GM19240 (cell line): ENCODE measurements around the gene HMX1.
A peak's percentile ranks its signal among the peaks of the same experiment; 100 is the strongest.

Experiments
- DNase-seq: peaks from one replicate; pipeline ENCODE4 v3.0.0; 2011; ENCODE audit warnings: low spot score; ENCODE audit not compliant: insufficient read length

Gene HMX1

DNA sequence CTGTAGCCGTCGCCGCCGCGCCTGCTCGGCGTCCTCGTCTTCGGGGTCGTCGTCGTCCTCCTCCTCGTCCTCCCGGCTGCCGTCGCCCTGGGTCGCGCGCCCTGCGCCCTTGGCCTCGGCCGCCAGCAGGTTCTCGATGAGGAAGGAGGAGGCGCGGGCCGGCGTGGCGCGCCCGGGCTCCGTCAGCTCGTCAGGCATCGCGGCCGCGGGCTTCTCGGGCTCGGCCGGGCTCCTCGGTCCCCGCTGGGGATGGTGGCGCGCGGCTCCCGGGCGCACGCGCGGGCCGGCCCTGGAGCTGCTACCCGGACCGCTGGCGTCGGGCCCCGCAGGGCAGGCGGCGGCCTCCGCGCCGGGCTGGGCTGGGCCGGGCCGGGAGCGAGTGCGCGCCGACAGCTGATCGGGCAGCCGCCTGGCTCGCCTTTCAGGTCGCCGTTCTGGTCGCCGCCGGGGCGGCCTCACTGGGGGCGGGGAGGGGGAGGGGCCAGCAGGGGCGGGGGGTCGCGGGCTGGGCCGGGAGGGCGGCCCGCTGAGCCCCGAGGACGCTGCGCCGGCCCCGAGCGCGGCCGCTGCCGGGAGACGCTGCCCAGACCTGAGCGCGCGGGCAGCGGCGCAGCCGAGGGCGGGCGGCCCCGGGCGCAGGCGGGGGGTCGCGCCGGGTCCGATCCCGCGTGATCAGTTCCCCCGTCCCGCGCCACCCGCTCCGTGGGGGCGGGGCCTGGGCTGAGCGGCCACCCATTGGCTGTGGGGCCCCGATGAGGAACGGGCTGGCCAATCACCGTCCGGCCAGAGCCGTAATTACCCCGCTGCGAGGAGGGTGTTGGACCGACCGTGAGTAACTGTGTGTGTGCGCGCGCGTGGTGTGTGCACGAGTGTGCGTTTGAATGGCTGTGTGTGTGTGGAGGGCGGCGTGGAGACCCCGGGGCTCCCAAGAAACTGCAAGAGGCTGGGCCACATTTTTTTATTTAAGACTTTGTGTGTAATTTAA, at the start of gene HMX1:
HMX1 (minus strand) TSS at position 423 of the 985 bp plus-strand sequence; CDS start at position 198, 225 bp downstream.
- no peak for DNase-seq

DNA sequence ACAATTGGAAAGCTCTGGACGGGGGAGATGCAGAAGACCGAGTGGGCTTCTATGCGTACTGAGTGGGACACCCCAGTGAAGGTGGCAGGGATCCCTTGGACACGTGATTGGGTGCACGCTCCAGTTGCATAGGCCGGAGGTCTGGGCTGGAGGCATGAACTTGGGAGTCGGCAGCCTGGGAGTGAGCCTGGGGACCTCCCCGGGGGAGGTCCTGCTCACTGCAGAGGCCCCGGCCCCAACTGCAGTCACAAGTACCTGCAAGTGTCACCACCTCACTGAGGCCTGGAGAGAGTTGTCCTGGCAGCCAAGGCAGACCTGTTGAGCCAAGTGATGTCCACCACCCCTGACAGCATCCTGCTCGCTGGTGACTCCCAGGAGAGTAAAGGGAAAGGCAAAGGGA, 49.3 kb upstream of the HMX1 start:
- DNase-seq = no peak

DNA sequence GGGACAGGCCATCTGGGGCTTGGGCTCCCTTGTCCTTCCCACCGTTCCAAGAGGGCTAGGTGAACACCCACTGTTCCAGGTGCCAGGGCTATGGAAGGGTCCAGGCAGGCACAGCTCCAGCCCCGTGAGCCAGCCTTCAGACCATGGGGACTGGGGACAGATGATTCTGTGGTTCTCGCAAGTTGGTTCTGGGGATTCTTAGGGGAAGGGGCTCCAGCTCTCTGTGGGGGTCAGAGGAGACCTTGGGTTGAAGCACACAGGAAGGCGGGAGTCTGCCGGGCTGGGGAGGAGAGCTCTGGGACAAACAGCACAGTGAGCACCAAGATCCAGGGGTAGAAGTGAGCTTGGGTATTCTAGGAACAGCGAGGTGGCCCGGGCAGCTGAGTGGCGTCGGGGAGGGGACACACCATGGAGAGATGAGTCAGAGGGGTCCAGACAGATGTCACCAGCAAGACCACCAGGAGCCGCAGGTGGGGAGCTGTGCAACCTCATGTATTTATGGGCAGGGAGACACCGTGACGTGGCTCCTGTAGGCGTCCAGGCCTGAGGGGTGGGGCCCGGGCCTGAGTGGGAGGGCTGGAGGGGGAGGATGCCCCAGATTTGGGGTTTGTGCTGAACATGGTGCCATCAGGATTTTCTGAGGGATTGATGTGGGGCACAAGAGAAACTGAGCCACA, 48.8 kb upstream of the HMX1 start:
- DNase-seq = no peak

DNA sequence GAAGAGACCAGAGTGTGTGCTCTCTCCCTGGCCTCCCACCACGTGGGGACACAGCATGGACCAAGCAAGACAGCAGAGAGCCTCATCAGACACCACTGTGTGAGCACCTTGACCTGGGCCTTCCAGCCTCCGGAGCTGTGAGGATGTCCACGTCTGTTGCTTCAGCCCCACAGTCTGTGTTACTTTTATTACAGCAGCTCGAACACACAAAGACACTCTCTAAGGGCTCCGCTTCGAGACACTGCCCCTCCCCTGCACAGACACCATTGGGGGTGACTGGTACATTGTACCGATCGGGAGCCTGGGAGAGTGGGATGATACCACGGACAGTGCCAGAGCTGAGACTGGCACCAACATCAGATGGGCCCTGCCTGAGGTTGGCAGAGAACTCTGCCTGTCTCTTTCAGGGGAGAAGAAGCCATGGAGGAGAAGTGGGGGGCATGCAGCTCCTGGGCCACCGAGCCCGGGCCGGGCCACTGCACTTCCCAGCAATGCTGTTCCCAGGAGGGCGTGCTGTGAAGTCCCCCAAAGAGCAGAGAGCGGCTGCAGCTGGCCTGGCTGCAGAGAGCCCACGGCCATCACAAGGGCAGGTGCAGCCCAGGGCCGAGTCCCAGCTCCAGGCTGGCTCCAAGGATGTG, 48.1 kb upstream of the HMX1 start:
- DNase-seq = no peak

DNA sequence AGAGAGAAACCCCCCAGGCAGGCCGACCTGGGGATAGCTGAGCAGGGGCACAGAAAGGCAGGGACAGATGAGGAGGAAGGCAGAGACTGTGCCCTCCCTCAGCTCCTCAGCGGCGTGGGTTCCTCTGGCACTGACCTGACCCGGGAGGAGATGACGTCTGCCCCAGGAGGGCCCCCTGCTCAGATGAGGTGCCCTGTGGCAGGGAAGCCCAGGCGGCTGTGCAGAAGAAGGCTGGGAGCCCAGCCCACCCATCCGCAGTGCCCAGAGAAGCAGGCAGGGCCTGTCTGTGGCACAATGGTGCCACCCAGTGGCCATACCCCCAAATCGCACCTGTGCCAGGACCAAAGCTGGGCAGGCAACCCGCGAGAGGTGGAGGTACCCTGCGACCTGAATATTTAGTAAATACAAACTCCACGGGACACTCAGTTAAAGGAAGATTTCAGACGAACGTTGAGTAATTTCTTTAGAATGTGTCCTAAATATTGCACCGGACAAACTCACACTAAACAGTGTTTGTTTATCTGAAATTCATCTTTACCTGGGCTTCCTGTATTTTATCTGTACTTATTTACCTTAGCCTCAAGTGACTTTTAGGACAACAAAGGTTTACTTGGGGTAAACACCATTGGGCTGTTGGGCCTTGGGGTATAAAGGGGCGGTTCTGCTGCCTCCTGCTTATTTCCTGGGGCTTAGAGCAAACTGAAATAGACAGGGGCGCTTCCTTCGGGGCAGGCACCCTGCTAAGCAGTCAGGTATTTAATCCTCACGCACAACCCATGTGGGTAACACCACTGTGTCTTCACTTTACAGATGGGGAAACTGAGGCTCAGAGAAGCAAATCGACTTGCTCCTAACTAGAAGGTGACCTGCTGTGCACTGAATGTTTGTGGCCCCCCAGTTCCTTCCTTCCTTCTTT, 46.5 kb upstream of the HMX1 start:
- peak; percentile 68 for DNase-seq

DNA sequence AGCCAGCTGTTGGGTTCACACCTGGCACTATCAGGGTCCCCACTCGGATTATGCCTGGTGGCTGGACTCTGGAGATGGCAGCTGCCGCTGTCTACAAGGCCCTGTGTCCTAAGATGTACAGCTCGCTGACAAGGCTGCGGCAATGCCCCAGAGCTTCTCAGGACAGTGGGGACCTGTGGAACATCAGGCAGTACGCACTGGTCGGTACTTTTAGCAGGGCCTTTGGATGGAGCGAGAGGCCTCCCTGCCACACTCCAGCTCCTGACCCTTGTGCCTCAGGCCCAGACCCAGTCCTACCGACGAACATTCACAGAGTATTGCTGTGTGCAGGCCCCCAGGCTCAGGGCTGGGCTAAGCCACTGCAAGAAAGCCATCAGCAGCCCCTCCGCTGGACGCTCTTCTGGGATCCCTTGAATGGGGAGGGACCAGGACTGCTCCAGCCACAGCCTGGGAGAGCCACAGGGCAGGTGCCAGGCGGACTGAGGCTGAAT, 45.7 kb upstream of the HMX1 start:
- no peak for DNase-seq

DNA sequence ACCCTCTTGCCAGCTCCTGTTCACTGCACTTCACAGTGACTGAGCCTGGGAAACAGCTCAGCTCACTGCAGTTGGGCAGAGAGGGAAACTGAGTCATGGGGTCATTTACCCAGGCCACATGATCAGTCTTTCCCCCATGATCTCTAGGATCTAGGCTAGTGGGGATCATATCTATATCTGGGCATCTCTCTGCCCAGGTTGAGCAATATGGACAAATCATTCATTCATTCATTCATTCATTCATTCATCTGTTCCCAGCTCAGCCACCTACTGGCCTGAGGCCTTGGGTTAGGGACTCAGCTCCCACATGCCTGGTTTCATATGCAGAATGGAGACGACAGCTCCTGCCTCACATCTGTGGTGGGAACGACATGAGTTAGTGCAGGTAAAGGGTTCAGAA, 45.3 kb upstream of the HMX1 start:
- DNase-seq = no peak

DNA sequence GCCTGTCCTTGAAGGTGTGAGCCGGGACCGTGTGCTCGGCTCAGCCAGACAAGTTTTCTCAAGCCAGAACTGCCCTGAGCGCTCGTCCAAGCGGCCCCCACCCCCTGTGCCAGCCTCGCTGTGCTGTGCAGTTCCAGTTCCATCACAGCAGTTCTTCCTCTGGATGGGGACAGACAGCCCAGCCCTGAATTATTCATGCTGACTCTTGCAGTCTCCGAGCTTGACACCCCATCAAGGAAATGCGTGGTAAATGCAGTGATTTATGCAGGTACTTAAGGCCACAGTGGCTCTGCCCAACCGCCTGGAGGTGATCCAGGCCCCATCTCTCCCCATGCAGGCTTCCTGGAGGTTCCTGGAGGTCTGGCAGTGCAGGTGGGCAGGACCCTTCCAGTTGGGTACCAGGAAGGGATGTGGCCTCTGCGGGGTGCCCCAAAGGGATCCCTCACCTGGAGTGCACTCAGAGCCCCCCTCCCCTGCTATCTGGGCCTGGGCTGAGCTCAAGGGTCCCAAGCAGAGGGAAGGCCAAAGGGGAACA, 44.8 kb upstream of the HMX1 start:
- DNase-seq = no peak

DNA sequence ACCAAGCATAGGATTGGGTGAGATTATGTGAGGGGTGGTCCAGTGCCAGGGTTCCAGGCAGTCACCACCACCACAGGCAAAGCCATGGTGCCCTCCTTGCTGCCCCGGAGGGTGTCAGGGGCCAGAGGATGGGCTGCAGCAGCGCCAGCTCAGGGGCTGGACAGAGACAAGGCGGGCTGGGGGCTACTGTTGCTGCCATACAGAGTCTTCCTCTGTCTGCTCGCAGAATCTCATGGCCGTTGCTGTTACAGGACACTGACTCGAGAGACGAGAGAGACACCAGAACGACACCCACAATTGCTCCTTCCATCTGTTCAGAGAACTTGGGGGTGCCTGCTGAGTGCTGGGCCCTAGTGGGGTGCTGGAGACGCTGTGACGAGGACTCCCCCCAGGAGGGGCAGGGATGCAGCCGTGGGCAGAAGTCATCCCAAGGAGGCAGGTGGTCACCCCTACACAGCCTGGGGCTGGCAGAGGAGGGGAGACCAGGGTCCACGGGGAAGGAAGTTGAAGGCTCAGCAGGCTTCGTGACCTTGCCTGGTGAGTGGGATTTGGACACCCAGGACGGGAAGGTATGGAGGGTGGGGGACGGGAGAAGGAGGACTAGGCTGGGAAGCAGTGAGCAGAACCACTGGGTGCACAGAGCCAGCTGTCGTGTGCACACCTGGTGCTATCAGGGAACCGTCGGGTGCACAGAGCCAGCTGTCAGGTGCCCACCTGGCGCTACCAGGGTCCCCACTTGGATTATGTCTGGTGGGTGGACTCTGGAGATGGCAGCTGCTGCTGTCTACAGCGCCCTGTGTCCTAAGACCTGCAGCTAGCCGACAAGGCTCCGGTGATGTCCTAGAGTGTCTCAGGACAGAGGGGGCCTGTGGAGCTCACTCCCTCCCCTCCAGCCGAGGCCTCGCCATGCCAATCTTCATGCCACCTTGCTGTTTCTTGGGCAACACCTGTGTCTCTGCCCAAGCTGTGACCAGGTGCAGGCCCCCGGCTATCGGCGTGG, 43.9 kb upstream of the HMX1 start:
- no peak for DNase-seq

DNA sequence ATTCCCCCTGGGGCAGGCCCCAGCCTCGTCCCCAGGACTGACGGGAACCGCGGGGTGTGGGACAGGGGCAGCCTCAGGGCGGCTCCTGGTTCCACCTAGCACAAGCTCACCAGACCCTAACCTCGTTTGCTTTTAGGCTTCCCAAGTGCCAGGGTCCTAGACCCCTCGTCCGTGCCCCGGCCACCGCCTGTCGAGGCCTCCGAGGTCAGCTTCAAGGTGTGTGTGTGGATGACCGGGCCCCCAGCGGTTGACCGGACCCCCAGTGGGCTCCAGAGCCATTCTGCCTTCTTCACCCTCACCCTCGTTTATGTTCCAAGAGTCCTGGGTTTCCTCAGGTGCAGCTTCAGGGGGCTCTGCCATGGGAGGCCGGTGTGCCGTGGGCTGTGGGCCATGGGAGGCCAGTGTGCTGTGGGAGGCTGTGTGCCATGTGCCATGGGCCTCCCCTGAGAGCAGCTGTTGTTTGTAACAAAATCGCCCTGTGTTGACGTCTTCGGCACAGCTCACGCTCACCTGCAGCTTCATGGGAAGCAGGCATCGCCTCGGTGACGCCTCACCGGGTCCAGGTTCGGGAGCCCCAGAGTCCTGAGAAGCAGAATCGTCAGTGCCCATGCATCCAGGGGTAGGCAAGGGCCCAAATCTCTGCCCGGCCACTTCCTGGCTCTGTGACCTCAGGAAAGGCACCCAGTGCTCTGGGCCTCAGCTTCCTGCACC, 43.0 kb upstream of the HMX1 start:
- DNase-seq = no peak

DNA sequence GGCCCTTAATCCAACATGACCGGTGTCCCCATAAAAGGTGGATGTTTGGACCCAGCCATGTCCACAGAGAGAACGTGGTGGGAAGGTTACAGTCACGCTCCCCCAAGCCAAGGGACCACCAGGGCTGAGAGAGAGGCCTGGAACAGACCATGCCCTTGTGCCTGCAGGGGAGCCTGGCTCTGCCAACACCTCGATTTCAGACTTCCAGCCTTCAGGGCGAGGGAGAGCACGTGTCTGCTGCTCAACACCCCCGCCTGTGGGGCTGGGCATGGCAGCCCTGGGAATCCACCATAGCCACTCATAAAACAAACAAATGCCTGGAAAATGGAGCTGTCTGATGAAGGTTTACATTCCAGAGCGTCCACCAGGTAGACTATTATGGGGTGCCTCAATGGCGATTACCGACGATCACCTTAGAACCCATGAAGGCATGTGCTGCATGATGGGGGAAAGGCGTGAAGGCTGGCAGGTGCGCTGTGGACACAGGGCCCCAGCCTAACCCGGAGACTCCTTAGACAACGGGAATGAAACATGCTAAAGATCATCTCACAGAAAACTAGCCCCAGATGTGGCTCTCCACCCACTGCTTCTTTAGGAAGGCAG, 42.3 kb upstream of the HMX1 start:
- DNase-seq = no peak

DNA sequence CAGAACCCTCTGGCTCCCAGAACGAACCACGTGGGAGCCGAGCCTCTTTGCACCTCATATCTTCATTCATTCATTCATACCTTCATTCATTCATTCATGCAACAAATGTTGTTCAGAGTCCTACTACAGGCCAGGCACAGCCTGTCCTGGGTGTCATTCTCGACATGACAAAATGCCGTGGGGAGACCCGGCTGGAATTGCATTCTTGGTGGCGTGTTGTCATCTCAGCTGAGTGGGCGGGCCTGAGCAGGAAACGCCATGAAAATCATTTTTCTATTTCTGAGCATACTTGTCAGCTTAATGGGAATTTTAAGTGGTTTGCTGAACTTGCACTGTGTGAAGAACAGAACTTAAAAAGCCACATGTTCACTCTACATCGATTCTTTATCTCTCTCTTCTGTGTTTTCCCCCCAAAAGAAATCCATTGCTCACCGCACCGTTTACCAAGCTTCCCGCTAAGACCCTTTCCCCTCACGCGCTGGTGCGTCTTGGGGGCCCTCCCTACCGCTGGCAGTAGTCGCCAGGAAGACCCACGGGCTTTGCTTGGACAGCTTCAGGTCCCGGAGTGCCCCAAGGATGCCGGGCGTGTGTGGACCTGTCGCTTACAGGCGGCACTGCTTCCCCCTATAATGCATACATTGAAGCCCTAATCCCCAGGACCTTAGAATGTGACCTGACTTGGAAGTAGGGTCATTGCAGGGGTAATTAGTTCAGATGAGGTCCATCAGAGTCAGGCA, 41.6 kb upstream of the HMX1 start:
- DNase-seq = no peak

DNA sequence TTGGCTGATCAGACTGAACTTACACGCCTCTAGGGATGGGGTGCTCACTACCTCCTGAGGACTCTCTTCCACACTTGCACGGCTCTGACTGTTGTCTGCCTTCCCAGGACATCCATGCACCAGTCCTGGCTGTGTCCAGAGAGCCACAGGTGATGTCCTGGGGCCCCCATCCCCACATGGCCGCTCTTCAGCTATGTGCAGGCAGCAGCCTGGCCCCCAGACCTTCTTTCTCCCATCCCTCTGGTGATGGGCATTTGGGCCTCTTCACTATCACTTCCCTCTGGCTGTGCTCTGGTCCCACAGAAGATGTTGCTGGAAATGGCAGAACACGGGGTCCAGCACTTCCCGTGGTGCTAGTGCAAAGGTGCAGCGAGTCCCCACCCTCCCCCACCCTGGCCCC, 40.9 kb upstream of the HMX1 start:
- DNase-seq = no peak

DNA sequence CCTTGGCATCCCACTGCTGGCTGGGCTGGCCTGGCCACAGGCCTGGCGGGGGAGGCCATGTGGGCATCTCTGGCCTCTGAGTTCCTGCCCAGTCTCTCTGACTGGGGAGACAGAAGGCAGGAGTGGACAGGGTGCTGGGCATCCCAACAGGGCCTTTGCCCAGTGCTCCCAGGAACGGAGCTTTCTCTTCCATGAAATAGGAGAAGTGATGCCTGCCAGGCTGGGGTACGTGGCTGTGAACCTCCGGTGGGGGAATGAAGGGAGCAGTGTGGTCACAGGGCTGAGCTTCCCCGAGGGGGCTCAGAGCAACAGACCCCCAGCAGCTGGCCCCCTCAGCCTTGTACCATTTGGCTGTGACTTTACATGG, 40.4 kb upstream of the HMX1 start:
- no peak for DNase-seq

DNA sequence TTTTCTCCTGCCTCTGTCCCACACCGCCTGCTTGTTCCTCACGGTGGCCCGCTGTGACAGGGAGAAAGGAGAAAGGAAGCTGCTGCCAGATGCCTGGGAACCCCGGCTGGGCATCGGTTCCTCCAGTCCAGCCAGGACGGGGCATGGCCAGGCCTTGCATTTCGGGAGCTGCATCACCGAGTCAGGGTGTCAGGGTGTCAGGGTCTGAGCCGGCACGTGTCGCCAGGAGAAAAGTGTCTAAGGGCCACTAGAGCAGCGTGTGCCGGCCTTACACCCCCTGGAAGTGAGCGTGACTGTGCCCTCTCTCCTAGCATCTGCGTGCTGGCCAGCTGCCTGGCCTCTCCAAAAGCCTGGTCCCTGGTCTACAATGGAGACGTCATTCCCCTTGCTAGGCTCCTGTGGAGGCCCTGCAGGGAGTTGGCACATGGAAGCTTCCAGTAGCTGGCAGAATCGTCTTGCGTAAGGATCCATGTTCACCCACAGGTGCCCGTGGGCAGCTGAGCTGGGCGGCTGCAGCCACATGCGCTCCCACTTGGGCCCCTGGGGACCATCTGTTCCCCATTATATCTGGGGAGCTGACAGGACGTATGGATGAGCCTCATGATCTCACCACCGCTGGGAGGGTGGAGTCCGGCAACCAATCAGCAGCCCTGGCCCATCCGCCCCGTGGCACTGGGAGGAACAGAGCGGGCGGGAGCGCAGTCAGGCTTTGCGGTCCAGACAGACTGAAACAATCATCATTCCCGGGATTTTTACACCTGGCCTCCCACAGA, 39.9 kb upstream of the HMX1 start:
- no peak for DNase-seq

DNA sequence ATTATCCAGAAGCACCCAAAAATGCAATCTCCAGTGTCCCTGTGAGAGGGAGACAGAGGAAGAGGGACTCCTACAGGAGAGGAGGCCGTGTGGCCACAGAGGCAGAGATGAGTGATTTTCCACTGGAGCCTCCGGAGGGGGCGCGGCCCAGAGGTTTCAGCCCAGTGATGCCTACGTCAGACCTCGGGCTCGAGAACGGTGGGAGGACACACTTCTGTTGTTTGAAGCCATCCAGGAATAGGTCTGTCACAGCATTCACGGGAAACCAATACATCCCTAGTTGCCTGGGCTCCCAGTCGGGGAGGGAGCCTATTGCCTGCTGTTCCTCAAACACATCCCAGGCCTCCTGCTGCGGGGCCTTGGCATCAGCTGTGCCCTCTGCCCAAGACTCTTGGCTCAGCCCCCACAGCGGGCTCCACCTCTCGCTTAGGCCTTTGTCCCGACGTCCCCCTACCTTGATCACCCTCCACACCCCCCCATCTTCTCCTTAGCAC, 39.2 kb upstream of the HMX1 start:
- no peak for DNase-seq
